KG1 (cell line): ENCODE data around the gene ABCB6.
A peak's percentile ranks its signal among the peaks of the same experiment; 100 is the strongest.

Source experiments
- DNase-seq: peaks from one replicate; lab custom pipeline; 2025; lab: John Stamatoyannopoulos, UW

The ABCB6 gene

GRCh38 chr2:219245148-219245898, 26.6 kb upstream of the ABCB6 start, which contains the start of the genes GLB1L and STK16:
GLB1L (minus strand) TSS chr2:219245444; CDS start chr2:219243573, 1,871 bp downstream.
STK16 (plus strand) TSS chr2:219245479; CDS start chr2:219246000, 521 bp downstream.
- peak; percentile 84 for DNase-seq

- no peak for DNase-seq
Observed at GRCh38 chr2:219244789-219245147, 26.0 kb upstream of the ABCB6 start.

GRCh38 chr2:219243291-219243761, 24.6 kb upstream of the ABCB6 start:
- DNase-seq, result no peak

GRCh38 chr2:219234331-219234730, 15.6 kb upstream of the ABCB6 start:
- DNase-seq, result no peak

GRCh38 chr2:219230059-219230540, 11.3 kb upstream of the ABCB6 start:
- no peak for DNase-seq

GRCh38 chr2:219229305-219230058, 10.7 kb upstream of the ABCB6 start, which contains the start of the genes ANKZF1 and ATG9A:
ANKZF1 (plus strand) TSS chr2:219229806; CDS start chr2:219230258, 452 bp downstream.
ATG9A (minus strand) TSS chr2:219229636; CDS start chr2:219228024, 1,612 bp downstream.
- peak; percentile 96 for DNase-seq

GRCh38 chr2:219228911-219229304, 10.2 kb upstream of the ABCB6 start:
- DNase-seq, result no peak

GRCh38 chr2:219228041-219228910, 9.5 kb upstream of the ABCB6 start:
- DNase-seq, result no peak

GRCh38 chr2:219225350-219225749, 6.6 kb upstream of the ABCB6 start:
- no peak for DNase-seq

- no peak for DNase-seq
Observed at GRCh38 chr2:219223831-219224610, 5.3 kb upstream of the ABCB6 start.

- no peak for DNase-seq
Observed at GRCh38 chr2:219221957-219222518, 3.3 kb upstream of the ABCB6 start.

- no peak for DNase-seq
Observed at GRCh38 chr2:219220652-219221402, 2.1 kb upstream of the ABCB6 start.

- DNase-seq, result no peak
Observed at GRCh38 chr2:219219784-219220532, 1.2 kb upstream of the ABCB6 start.

GRCh38 chr2:219218217-219218731, 484 bp downstream of the ABCB6 start:
- no peak for DNase-seq

- DNase-seq, result no peak
Observed at GRCh38 chr2:219216535-219216915, 2.2 kb downstream of the ABCB6 start.

GRCh38 chr2:219215871-219216534, 2.8 kb downstream of the ABCB6 start:
- DNase-seq, result no peak

GRCh38 chr2:219214786-219215185, 4.0 kb downstream of the ABCB6 start:
- no peak for DNase-seq

- DNase-seq, result no peak
Observed at GRCh38 chr2:219214141-219214540, 4.6 kb downstream of the ABCB6 start.
